GM23338 (cell line): ENCODE data around the gene CAMTA1. TPM values are rescaled to one million over a fixed set of nuclear protein-coding genes. Genes with fewer than 3 reads are reported as not detected.

Experiments used
- ATAC-seq: fragments of 200-7000 bp; cut with Tn5 transposase; 3 replicates; pipeline ENCODE4 v1.9.1; 2020
- DNase-seq: peaks from one replicate; pipeline ENCODE4 v3.0.0-alpha.2; 2015; ENCODE audit warnings: low spot score
- H2AFZ ChIP-seq: fragments of 200-600 bp; sonication (generic); 2 replicates; pipeline ENCODE4 v1.8.0; 2016; ENCODE audit warnings: antibody characterized with exemption, mild to moderate bottlenecking, moderate library complexity
- H3F3A ChIP-seq: fragments of 200-600 bp; sonication (generic); replicated peaks from 2 replicates; pipeline ENCODE4 v1.8.0; 2017; ENCODE audit warnings: antibody characterized with exemption, mixed run types, low read depth
- H3K27ac ChIP-seq: fragments of 200-600 bp; sonication (generic); 2 replicates; pipeline ENCODE4 v1.6.1; 2016; ENCODE audit warnings: low read depth
- H3K27me3 ChIP-seq: fragments of 200-600 bp; sonication (generic); 2 replicates; pipeline ENCODE4 v1.8.0; 2016; ENCODE audit warnings: mild to moderate bottlenecking, mixed run types, moderate library complexity; ENCODE audit not compliant: insufficient read depth
- H3K36me3 ChIP-seq: fragments of 200-600 bp; sonication (generic); 2 replicates; pipeline ENCODE4 v1.8.0; 2016; ENCODE audit warnings: mild to moderate bottlenecking; ENCODE audit not compliant: insufficient read depth
- H3K4me1 ChIP-seq: fragments of 200-600 bp; sonication (generic); 2 replicates; pipeline ENCODE4 v1.8.0; 2016; ENCODE audit warnings: mild to moderate bottlenecking, moderate library complexity; ENCODE audit not compliant: insufficient read depth
- H3K4me2 ChIP-seq: fragments of 200-600 bp; sonication (generic); 2 replicates; pipeline ENCODE4 v1.7.1; 2017; ENCODE audit warnings: mixed run types
- H3K4me3 ChIP-seq: fragments of 200-600 bp; sonication (generic); 2 replicates; pipeline ENCODE4 v1.6.1; 2016; ENCODE audit warnings: mixed run types
- H3K79me2 ChIP-seq: fragments of 200-600 bp; sonication (generic); replicated peaks from 2 replicates; pipeline ENCODE4 v1.8.0; 2017; ENCODE audit warnings: mild to moderate bottlenecking; ENCODE audit not compliant: insufficient read depth
- H3K9me2 ChIP-seq: fragments of 200-600 bp; sonication (generic); 2 replicates; pipeline ENCODE4 v1.8.0; 2017; ENCODE audit not compliant: insufficient read depth
- H4K20me1 ChIP-seq: fragments of 200-600 bp; sonication (generic); replicated peaks from 2 replicates; pipeline ENCODE4 v1.8.0; 2017; ENCODE audit warnings: mild to moderate bottlenecking; ENCODE audit not compliant: insufficient read depth
- H3K27ac Mint-ChIP-seq: 2 replicates; pipeline ENCODE4 v1.8.0; 2020; ENCODE audit warnings: inconsistent platforms, mild to moderate bottlenecking, moderate library complexity, mixed read lengths
- H3K27me3 Mint-ChIP-seq: 3 replicates; pipeline ENCODE4 v1.8.0; 2022; ENCODE audit warnings: low read depth, mild to moderate bottlenecking, moderate library complexity, mixed read lengths, inconsistent platforms; ENCODE audit not compliant: insufficient read depth, poor library complexity
- H3K36me3 Mint-ChIP-seq: 3 replicates; pipeline ENCODE4 v1.8.0; 2021; ENCODE audit warnings: low read depth, mild to moderate bottlenecking, inconsistent platforms, moderate library complexity, mixed read lengths
- H3K4me1 Mint-ChIP-seq: 3 replicates; pipeline ENCODE4 v1.8.0; 2020; ENCODE audit warnings: mild to moderate bottlenecking, inconsistent platforms, mixed read lengths
- H3K4me3 Mint-ChIP-seq: 3 replicates; pipeline ENCODE4 v1.8.0; 2021; ENCODE audit warnings: moderate library complexity, mild to moderate bottlenecking, inconsistent platforms, mixed read lengths
- H3K9me3 Mint-ChIP-seq: 3 replicates; pipeline ENCODE4 v1.8.0; 2020; ENCODE audit warnings: moderate library complexity, mild to moderate bottlenecking, inconsistent platforms, mixed read lengths
- EZH2 ChIP-seq: fragments of 200-600 bp; sonication (generic); IDR thresholded peaks from one replicate; pipeline ENCODE4 v1.8.0; 2017; ENCODE audit warnings: antibody characterized with exemption, mild to moderate bottlenecking, low read depth; ENCODE audit not compliant: unreplicated experiment
- EZH2phosphoT487 ChIP-seq: fragments of 200-600 bp; sonication (generic); IDR thresholded peaks from one replicate; pipeline ENCODE4 v1.8.1; 2018; ENCODE audit warnings: antibody characterized with exemption; ENCODE audit not compliant: unreplicated experiment
- JUNB ChIP-seq: IDR thresholded peaks from one replicate; pipeline ENCODE4 v1.6.1; 2016; ENCODE audit warnings: antibody characterized with exemption; ENCODE audit not compliant: unreplicated experiment
- POLR2AphosphoS5 ChIP-seq: IDR thresholded peaks from 2 replicates; pipeline ENCODE4 v1.6.1; 2016; ENCODE audit warnings: antibody characterized with exemption, low read depth
- STAT1 ChIP-seq: IDR thresholded peaks from one replicate; pipeline ENCODE4 v1.6.1; 2016; ENCODE audit warnings: antibody characterized with exemption; ENCODE audit not compliant: unreplicated experiment
- ZNF114 ChIP-seq: fragments of 250-450 bp; sonication (Bioruptor Pico); IDR thresholded peaks from 2 replicates; pipeline ENCODE4 v1.5.0; 2020; ENCODE audit warnings: mild to moderate bottlenecking, moderate library complexity
- ZNF331 ChIP-seq: fragments of 250-450 bp; sonication (Bioruptor Pico); IDR thresholded peaks from 2 replicates; pipeline ENCODE4 v1.5.0; 2020; ENCODE audit warnings: low read depth, mild to moderate bottlenecking, moderate library complexity
- ZNF462 ChIP-seq: fragments of 250-450 bp; sonication (Bioruptor Pico); IDR thresholded peaks from 2 replicates; pipeline ENCODE4 v1.5.0; 2020; ENCODE audit warnings: mild to moderate bottlenecking, moderate library complexity
- polyA plus RNA-seq: library from polyadenylated mRNA; unstranded; fragments of >200 nt; fragmentation: Nextera tagmentation; extraction: Ambion mirVana; gene quantifications from 2 replicates; pipeline ENCODE4 v1.2.1, GENCODE V29; 2016
- total RNA-seq: library from RNA; depleted of rRNA; stranded (reverse); fragments of >200 nt; shearing (Covaris generic); gene quantifications from 2 replicates; pipeline ENCODE4 v1.2.3, GENCODE V29; 2014
- TF ChIP-seq, protein P1 (sequence below): IDR thresholded peaks from 2 replicates; pipeline ENCODE4 v1.6.1; 2016; ENCODE audit warnings: antibody characterized with exemption
- TF ChIP-seq, protein P2 (sequence below): IDR thresholded peaks from one replicate; pipeline ENCODE4 v1.6.1; 2018; ENCODE audit warnings: antibody characterized with exemption; ENCODE audit not compliant: unreplicated experiment

CAMTA1 gene
- total and polyA plus RNA-seq, 2 experiments from 2014 or later, result 115 to 519 TPM

DNA sequence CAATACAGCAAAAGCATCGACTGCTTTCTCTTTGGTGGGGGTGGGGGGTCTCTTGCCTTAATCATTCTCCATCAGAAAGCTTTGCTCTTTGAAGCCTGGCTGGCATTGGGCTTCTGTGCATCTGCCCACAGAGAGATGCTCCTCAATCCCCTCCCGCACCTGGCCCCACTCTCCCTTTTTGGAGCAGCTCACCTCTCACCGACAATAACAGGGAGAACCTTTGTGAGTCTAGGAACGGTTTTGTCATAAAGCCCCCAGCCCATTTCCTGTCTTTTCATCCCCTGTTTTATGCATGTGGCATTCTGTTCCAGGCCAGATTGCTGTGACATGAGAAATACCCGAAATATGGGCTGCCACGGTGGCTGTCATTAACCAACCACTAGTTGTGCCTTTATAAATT, 516.9 kb downstream of the CAMTA1 start:
- Histone ChIP-seq H3K4me1 (peaks cover 28% of the 10 kb centered on the region), H3K4me3 (no peak overlapping the region), H3K27ac (no peak overlapping the region), H4K20me1 (no peaks in the 10 kb centered on the region), H3K27me3 (no peaks in the 10 kb centered on the region), H3F3A (no peaks in the 10 kb centered on the region; the same call in 1 of the 2 replicates), H3K4me2 (no peak overlapping the region), H3K36me3 (no peaks in the 10 kb centered on the region), H2AFZ (no peak overlapping the region), H3K79me2 (no peaks in the 10 kb centered on the region), H3K9me2 (no peaks in the 10 kb centered on the region)
- peaks cover 4% of the 10 kb centered on the region for H3K27me3 Mint-ChIP-seq
- peaks cover 56% of the 10 kb centered on the region for H3K4me1 Mint-ChIP-seq
- TF ChIP-seq JUNB (no peak), EZH2phosphoT487 (no peak)
- TF ChIP-seq, protein P1, sequence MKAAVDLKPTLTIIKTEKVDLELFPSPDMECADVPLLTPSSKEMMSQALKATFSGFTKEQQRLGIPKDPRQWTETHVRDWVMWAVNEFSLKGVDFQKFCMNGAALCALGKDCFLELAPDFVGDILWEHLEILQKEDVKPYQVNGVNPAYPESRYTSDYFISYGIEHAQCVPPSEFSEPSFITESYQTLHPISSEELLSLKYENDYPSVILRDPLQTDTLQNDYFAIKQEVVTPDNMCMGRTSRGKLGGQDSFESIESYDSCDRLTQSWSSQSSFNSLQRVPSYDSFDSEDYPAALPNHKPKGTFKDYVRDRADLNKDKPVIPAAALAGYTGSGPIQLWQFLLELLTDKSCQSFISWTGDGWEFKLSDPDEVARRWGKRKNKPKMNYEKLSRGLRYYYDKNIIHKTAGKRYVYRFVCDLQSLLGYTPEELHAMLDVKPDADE, result no peak
- H3K36me3 Mint-ChIP-seq, result peaks cover 4% of the 10 kb centered on the region; the same call in 2 of the 3 replicates
- ATAC-seq, result no peak
- DNase-seq, result no peak
- peaks cover 4% of the 10 kb centered on the region; the same call in 2 of the 3 replicates for H3K9me3 Mint-ChIP-seq
- no peak overlapping the region for H3K27ac Mint-ChIP-seq
- no peak overlapping the region for H3K4me3 Mint-ChIP-seq

DNA sequence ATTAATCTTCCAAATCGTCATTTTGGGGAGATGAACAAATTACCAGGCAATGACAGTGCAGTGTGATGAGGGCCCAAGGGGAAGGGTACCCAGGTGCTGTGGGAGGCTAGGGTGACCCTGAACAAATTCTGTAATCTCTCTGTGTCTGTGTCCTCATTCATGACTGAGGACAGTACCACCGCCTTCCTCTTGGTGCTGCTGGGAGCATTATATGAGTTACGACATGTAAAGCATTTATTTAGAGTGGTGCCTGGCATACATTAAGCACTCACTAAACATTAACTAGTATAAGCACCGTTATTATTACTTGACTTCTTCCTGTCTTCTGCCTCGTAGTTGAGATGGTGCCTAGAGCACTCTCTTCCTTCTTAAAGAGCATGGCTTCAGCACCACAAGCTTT, 517.6 kb downstream of the CAMTA1 start:
- H3K27ac ChIP-seq, result no peak overlapping the region

More for the DNA sequence above, 517.6 kb downstream of the CAMTA1 start:
- no peak overlapping the region for H2AFZ ChIP-seq
- Mint-ChIP-seq H3K4me3 (no peak overlapping the region), H3K27me3 (peaks cover 4% of the 10 kb centered on the region), H3K9me3 (peaks cover 9% of the 10 kb centered on the region), H3K4me1 (peaks cover 48% of the 10 kb centered on the region), H3K27ac (no peak overlapping the region), H3K36me3 (peaks cover 4% of the 10 kb centered on the region; the same call in 2 of the 3 replicates)
- H3K4me3 ChIP-seq, result no peak overlapping the region
- H3K9me2 ChIP-seq, result no peaks in the 10 kb centered on the region
- no peaks in the 10 kb centered on the region for H3K36me3 ChIP-seq
- H3K27me3 ChIP-seq, result no peaks in the 10 kb centered on the region
- no peak for ATAC-seq
- no peaks in the 10 kb centered on the region for H4K20me1 ChIP-seq
- TF ChIP-seq ZNF331 (CRISPR knock-in tag), result no peak
- no peak for TF ChIP-seq STAT1
- no peak for TF ChIP-seq EZH2
- TF ChIP-seq ZNF114, result no peak
- TF ChIP-seq, protein P2, sequence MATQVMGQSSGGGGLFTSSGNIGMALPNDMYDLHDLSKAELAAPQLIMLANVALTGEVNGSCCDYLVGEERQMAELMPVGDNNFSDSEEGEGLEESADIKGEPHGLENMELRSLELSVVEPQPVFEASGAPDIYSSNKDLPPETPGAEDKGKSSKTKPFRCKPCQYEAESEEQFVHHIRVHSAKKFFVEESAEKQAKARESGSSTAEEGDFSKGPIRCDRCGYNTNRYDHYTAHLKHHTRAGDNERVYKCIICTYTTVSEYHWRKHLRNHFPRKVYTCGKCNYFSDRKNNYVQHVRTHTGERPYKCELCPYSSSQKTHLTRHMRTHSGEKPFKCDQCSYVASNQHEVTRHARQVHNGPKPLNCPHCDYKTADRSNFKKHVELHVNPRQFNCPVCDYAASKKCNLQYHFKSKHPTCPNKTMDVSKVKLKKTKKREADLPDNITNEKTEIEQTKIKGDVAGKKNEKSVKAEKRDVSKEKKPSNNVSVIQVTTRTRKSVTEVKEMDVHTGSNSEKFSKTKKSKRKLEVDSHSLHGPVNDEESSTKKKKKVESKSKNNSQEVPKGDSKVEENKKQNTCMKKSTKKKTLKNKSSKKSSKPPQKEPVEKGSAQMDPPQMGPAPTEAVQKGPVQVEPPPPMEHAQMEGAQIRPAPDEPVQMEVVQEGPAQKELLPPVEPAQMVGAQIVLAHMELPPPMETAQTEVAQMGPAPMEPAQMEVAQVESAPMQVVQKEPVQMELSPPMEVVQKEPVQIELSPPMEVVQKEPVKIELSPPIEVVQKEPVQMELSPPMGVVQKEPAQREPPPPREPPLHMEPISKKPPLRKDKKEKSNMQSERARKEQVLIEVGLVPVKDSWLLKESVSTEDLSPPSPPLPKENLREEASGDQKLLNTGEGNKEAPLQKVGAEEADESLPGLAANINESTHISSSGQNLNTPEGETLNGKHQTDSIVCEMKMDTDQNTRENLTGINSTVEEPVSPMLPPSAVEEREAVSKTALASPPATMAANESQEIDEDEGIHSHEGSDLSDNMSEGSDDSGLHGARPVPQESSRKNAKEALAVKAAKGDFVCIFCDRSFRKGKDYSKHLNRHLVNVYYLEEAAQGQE, result no peak
- no peak for TF ChIP-seq ZNF462 (CRISPR knock-in tag)
- no peak for TF ChIP-seq POLR2AphosphoS5
- H3F3A ChIP-seq, result no peaks in the 10 kb centered on the region
- H3K4me2 ChIP-seq, result no peak overlapping the region
- no peak for DNase-seq
- H3K79me2 ChIP-seq, result no peaks in the 10 kb centered on the region
- peaks cover 22% of the 10 kb centered on the region for H3K4me1 ChIP-seq
